ENCODE data around the gene RCE1.

DNA sequence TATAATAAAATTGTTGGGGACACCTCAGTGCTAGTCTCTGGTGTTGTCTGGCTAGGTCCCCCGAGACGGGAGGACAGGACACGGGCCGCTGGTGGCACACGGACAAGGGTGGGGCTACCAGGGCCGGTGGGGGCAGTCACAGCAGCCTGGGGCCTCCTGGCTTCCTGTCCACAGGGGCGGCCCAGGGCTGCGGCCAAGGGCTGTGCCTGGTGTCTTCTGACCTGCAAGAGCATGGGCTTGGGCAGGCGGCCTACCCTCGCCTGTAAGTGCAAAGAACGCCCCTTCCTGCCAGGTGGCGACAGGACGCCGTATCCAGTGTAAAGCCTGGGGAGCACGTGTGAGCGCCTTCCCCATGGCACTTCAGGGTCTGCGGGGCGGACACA is 17.2 kb downstream of the RCE1 start:
- TF ChIP-seq, protein P1, sequence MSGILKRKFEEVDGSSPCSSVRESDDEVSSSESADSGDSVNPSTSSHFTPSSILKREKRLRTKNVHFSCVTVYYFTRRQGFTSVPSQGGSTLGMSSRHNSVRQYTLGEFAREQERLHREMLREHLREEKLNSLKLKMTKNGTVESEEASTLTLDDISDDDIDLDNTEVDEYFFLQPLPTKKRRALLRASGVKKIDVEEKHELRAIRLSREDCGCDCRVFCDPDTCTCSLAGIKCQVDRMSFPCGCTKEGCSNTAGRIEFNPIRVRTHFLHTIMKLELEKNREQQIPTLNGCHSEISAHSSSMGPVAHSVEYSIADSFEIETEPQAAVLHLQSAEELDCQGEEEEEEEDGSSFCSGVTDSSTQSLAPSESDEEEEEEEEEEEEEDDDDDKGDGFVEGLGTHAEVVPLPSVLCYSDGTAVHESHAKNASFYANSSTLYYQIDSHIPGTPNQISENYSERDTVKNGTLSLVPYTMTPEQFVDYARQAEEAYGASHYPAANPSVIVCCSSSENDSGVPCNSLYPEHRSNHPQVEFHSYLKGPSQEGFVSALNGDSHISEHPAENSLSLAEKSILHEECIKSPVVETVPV (CRISPR knock-in tag; IDR thresholded peaks at IDR 0.05) = no peak
- no peak for TF ChIP-seq CREB5 (CRISPR knock-in tag; IDR thresholded peaks at IDR 0.05; ENCODE audit: low read depth)
- TF ChIP-seq CSDC2 (CRISPR knock-in tag; IDR thresholded peaks at IDR 0.05) = no peak
- no peak for TF ChIP-seq ZFP3 (CRISPR knock-in tag; IDR thresholded peaks at IDR 0.05)
- TF ChIP-seq GLIS3 (CRISPR knock-in tag; IDR thresholded peaks at IDR 0.05) = no peak
- no peak for TF ChIP-seq ESRRG (CRISPR knock-in tag; IDR thresholded peaks at IDR 0.05)
- TF ChIP-seq ZNF565 (CRISPR knock-in tag; conservative IDR thresholded peaks at IDR 0.05; ENCODE audit: low read depth) = no peak
- TF ChIP-seq, protein P2, sequence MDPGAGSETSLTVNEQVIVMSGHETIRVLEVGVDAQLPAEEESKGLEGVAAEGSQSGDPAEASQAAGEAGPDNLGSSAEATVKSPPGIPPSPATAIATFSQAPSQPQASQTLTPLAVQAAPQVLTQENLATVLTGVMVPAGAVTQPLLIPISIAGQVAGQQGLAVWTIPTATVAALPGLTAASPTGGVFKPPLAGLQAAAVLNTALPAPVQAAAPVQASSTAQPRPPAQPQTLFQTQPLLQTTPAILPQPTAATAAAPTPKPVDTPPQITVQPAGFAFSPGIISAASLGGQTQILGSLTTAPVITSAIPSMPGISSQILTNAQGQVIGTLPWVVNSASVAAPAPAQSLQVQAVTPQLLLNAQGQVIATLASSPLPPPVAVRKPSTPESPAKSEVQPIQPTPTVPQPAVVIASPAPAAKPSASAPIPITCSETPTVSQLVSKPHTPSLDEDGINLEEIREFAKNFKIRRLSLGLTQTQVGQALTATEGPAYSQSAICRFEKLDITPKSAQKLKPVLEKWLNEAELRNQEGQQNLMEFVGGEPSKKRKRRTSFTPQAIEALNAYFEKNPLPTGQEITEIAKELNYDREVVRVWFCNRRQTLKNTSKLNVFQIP (CRISPR knock-in tag; IDR thresholded peaks at IDR 0.05; ENCODE audit: borderline replicate concordance, low read depth) = no peak
- no peak for TF ChIP-seq PPARA (CRISPR knock-in tag; IDR thresholded peaks at IDR 0.05; ENCODE audit: borderline replicate concordance)
- no peak for TF ChIP-seq PATZ1 (CRISPR knock-in tag; IDR thresholded peaks at IDR 0.05; ENCODE audit: borderline replicate concordance)
- TF ChIP-seq ARNTL (CRISPR knock-in tag; IDR thresholded peaks at IDR 0.05; ENCODE audit: borderline replicate concordance, low read depth) = no peak
- TF ChIP-seq RARB (CRISPR knock-in tag; IDR thresholded peaks at IDR 0.05) = no peak

All from SK-N-SH treated with all-trans-retinoic acid at 6 μM for 48 hours (cell line).